Sigmoid colon (tissue), 3 donors: Measurements from ENCODE around the gene DCX.

Experiments used
- CTCF ChIP-seq, 4 experiments: fragments of 450-650 bp in 3 of 4; fragments of 200-600 bp in 1 of 4; IDR thresholded peaks; one replicate each; pipeline ENCODE4 v1.5.1; 2016 to 2019; ENCODE audit warnings: antibody characterized with exemption in 4 of 4, mild to moderate bottlenecking in 3 of 4, moderate library complexity in 2 of 4
- POLR2A ChIP-seq, 2 donors: fragments of 450-650 bp; IDR thresholded peaks; one replicate each; pipeline ENCODE4 v1.6.1; 2016; ENCODE audit warnings: antibody characterized with exemption in 2 of 2, mild to moderate bottlenecking in 2 of 2, moderate library complexity in 2 of 2

- TF ChIP-seq CTCF (IDR thresholded peaks at IDR 0.05) (no peak), POLR2A (IDR thresholded peaks at IDR 0.05) (no peak)
These were observed 129.0 kb downstream of the DCX start for GRCh38 chrX:111282991-111283390.
